Lung (tissue), 12 donors: ENCODE measurements around the gene RFPL3. TPM values are rescaled to one million over a fixed set of nuclear protein-coding genes. Genes with fewer than 3 reads are reported as not detected.

Source experiments
- ATAC-seq: fragments of 200-7000 bp; cut with Tn5 transposase; one replicate; pipeline ENCODE4 v1.9.1; 2020; ENCODE audit warnings: moderate number of reproducible peaks; ENCODE audit not compliant: insufficient read depth, low FRiP score
- DNase-seq, 3 donors: peaks; one replicate each; pipeline ENCODE4 v3.0.0-alpha.2; 2013 to 2017
- H3K27ac ChIP-seq, 2 donors: one replicate each; pipeline ENCODE4 v1.5.1; 2013; ENCODE audit warnings: mild to moderate bottlenecking in 2 of 2, moderate library complexity in 2 of 2, control low read depth in 1 of 2, inconsistent platforms in 1 of 2, low read depth in 1 of 2, low read length in 1 of 2
- H3K27me3 ChIP-seq, 3 donors: one replicate each; pipeline ENCODE4 v1.5.1; 2013; ENCODE audit warnings: low read length in 2 of 3; ENCODE audit not compliant: control insufficient read depth in 3 of 3, insufficient read depth in 3 of 3
- H3K36me3 ChIP-seq, 4 donors: one replicate each; pipeline ENCODE4 v1.5.1; 2013; ENCODE audit warnings: low read length in 4 of 4, mild to moderate bottlenecking in 1 of 4, moderate library complexity in 1 of 4; ENCODE audit not compliant: control insufficient read depth in 4 of 4, insufficient read depth in 4 of 4
- H3K4me1 ChIP-seq, 5 donors: one replicate each; pipeline ENCODE4 v1.5.1; 2013; ENCODE audit warnings: low read length in 5 of 5, mild to moderate bottlenecking in 2 of 5, moderate library complexity in 1 of 5; ENCODE audit not compliant: control insufficient read depth in 5 of 5, insufficient read depth in 5 of 5
- H3K4me3 ChIP-seq: one replicate; pipeline ENCODE4 v1.5.1; 2013; ENCODE audit warnings: mild to moderate bottlenecking, control low read depth, moderate library complexity
- H3K9ac ChIP-seq, 2 donors: one replicate each; pipeline ENCODE4 v1.5.1; 2013; ENCODE audit warnings: low read length in 2 of 2, control low read depth in 1 of 2; ENCODE audit not compliant: insufficient read depth in 1 of 2
- H3K9me3 ChIP-seq, 4 donors: one replicate each; pipeline ENCODE4 v1.5.1; 2013; ENCODE audit warnings: low read length in 3 of 4, mild to moderate bottlenecking in 1 of 4, moderate library complexity in 1 of 4; ENCODE audit not compliant: control insufficient read depth in 4 of 4, insufficient read depth in 3 of 4
- WGBS, 2 donors: extraction: QIAGEN DNeasy Blood & Tissue Kit; methylation state at CpG; one replicate each; pipeline ENCODE4 v1.1.7; 2013; 5-methylcytosine and 5-hydroxymethylcytosine counted together
- polyA plus RNA-seq, 2 donors: library from polyadenylated mRNA; stranded (reverse); fragments of 200-250 nt; gene quantifications; one replicate each; pipeline ENCODE4 v1.2.1, GENCODE V29; 2013
- total RNA-seq, 2 donors: library from RNA; depleted of rRNA in 1 of 2; stranded (reverse); fragments of >200 nt in 1 of 2; gene quantifications; one replicate each; pipeline ENCODE4 v1.2.1, GENCODE V29; 2014 to 2021
- TF ChIP-seq, protein P1 (sequence below): IDR thresholded peaks from 2 replicates; pipeline ENCODE4 v1.5.1; 2012; ENCODE audit warnings: mild to moderate bottlenecking; ENCODE audit errors: control extremely low read depth, extremely low read depth
- donor health status: control.
- donor health status: control.
- donor health status: Bipolar disorder and iron deficiency.
- donor health status: healthy.
- donor health status: DM: yes; HTN: yes; CAD: no.

Gene RFPL3
- total and polyA plus RNA-seq, 4 donors = not detected

DNA sequence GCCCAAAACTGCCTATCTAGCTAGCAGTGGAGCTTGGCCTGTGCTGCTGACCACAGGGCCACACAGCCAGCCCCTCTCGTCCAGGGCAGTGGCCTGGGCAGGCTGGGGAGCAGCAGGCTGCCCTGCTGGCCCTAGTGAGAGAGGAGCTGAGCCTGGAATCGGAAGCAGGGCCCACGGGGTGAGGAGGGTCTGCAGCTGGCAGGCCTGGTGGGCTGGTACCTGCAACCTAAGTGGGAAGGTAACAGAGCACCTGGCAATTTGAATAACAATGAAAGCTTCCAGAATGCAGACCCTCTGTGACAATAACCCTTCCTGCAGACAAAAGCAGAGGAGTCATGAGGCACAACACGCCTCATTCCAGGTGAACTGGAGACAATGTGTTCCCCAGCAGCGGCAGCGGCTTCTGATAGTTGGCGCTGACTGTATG lies 31.8 kb upstream of the RFPL3 start:
- Histone ChIP-seq H3K27ac (no peak overlapping the region), H3K4me1 (no peaks in the 10 kb centered on the region), H3K36me3 (no peaks in the 10 kb centered on the region), H3K27me3 (no peaks in the 10 kb centered on the region), H3K9ac (no peak overlapping the region), H3K9me3 (no peaks in the 10 kb centered on the region), H3K4me3 (no peak overlapping the region)
- ATAC-seq = no peak
- 77 to 78% methylated on average over 7 of the region's 7 CpGs for WGBS, 2 donors
- DNase-seq = no peak
- TF ChIP-seq, protein P1, sequence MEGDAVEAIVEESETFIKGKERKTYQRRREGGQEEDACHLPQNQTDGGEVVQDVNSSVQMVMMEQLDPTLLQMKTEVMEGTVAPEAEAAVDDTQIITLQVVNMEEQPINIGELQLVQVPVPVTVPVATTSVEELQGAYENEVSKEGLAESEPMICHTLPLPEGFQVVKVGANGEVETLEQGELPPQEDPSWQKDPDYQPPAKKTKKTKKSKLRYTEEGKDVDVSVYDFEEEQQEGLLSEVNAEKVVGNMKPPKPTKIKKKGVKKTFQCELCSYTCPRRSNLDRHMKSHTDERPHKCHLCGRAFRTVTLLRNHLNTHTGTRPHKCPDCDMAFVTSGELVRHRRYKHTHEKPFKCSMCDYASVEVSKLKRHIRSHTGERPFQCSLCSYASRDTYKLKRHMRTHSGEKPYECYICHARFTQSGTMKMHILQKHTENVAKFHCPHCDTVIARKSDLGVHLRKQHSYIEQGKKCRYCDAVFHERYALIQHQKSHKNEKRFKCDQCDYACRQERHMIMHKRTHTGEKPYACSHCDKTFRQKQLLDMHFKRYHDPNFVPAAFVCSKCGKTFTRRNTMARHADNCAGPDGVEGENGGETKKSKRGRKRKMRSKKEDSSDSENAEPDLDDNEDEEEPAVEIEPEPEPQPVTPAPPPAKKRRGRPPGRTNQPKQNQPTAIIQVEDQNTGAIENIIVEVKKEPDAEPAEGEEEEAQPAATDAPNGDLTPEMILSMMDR = no peak

DNA sequence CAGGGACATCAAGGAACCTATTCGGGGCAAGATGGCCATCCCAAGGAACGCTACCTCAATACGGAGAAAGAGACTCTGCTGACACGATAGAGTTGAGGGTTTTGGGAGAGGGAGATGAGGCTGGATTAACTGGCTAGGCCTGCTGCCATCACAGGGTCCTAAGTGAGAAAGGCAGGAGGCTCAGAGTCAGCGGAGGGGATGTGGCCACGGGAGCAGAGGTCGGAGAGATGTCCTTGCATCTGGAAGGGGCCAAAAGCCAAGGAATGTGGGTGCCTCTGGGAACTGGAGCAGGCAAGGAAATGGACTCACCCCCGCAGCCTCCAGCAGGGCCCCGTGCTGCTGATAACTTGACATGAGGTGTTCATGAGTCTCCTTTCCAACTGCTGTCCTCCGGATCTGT lies 31.0 kb upstream of the RFPL3 start:
- TF ChIP-seq, protein P1 = no peak
- Histone ChIP-seq H3K4me3 (no peak overlapping the region), H3K36me3 (no peaks in the 10 kb centered on the region), H3K4me1 (peaks cover 0 to 2% (median 0%) of the 10 kb centered on the region in 5 donors), H3K9me3 (peaks cover 0 to 2% (median 0%) of the 10 kb centered on the region in 4 donors), H3K27ac (no peak overlapping the region), H3K9ac (no peak overlapping the region), H3K27me3 (no peaks in the 10 kb centered on the region)
- DNase-seq (no peak), ATAC-seq (no peak)
- 92 to 93% methylated on average over 10 of the region's 10 CpGs for WGBS, 2 donors

DNA sequence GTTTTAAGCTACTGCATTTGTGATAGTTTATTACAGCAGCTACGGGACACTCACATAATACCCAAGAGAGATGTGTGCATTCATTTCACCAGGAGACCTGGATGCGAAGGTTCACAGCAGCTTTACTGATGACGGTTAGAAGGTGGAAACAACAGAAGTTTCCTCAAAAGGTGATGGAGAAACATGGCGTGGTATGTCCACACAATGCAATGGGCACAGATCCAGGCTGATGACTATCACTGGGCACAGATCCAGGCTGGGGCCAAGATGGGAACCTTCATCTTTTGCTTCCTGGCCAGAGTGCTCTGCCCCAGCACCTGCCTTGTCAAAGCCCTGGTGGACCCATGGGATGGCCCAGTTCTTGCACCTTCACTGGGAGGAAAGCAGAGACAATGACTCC lies 30.6 kb upstream of the RFPL3 start:
- no peak overlapping the region for H3K9ac ChIP-seq
- no peaks in the 10 kb centered on the region for H3K36me3 ChIP-seq
- H3K9me3 ChIP-seq = peaks cover 0 to 3% (median 0%) of the 10 kb centered on the region in 4 donors
- H3K27me3 ChIP-seq = no peaks in the 10 kb centered on the region
- DNase-seq (no peak), ATAC-seq (no peak)
- H3K4me1 ChIP-seq = peaks cover 0 to 3% (median 0%) of the 10 kb centered on the region in 5 donors
- H3K4me3 ChIP-seq = no peak overlapping the region
- TF ChIP-seq, protein P1 = no peak
- 48 to 63% methylated on average over 4 of the region's 4 CpGs for WGBS, 2 donors
- no peak overlapping the region for H3K27ac ChIP-seq

DNA sequence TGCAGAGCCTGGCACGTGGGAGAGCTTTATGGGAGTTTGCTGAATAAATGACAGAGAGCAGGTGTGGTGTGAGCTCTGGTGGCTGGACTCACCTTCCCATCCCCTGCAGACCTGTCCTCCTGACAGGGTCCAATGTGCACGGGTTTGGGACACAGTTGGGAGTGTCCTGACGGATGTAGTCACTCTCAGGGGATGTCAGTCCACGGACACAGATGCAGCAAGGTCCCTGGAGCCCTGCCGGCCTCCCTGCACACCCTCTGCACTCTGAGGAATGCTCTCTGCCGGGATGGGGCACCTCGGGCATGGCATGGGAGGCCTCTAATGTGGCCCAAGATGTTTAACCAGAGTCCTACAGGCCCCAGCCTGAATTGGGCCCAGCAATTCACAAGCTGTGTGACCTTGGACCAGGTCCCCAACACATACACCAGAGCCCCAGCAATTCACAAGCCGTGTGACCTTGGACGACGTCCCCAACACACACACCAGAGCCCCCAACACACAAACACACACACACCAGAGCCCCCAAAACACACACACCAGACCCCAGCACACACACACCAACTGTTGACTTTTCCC lies 30.0 kb upstream of the RFPL3 start:
- H3K9ac ChIP-seq = no peak overlapping the region
- no peak overlapping the region for H3K27ac ChIP-seq
- no peak for DNase-seq
- peaks cover 0 to 3% (median 0%) of the 10 kb centered on the region in 5 donors for H3K4me1 ChIP-seq
- no peak overlapping the region for H3K4me3 ChIP-seq
- H3K27me3 ChIP-seq = no peaks in the 10 kb centered on the region
- peaks cover 0 to 3% (median 0%) of the 10 kb centered on the region in 4 donors for H3K9me3 ChIP-seq
- TF ChIP-seq, protein P1 = no peak
- no peaks in the 10 kb centered on the region for H3K36me3 ChIP-seq
- ATAC-seq = no peak
- 80 to 85% methylated on average over 10 of the region's 10 CpGs for WGBS, 2 donors
